ENCODE measurements around the gene HSPB2.
"Not testable (repeated sequence)": the region's sequence is repeated elsewhere in the genome, so short reads cannot be mapped to it uniquely, and the experiment has no call there.

The HSPB2 gene

DNA sequence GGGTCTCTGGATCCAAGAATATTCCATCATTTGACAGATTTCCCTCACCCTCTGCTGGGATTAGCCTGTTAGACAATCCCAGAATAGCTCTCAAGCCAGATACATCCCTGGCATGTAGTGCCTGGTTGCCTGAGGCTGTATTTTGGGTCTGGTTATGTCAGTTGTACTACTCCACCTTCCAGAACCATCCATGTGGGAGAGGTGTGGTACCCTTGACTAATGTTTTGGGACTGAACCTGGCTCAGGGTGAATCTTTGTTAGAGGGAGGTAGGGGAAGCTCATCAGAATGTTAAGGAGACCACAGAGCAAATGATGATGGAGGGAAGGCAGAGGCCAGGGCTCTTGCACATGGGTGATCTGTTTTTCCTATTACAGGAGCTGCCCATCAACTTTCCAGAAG is 11.4 kb downstream of the HSPB2 start:
- ChIA-PET POLR2A (interaction anchor here (1.5 kb wide), 1 partner anchor 52 kb away, joined by 4 read pairs; the partner anchor contains the start of gene ALG9), CTCF (no interaction called here)
- TF ChIP-seq NFRKB (IDR thresholded peaks at IDR 0.05) (no peak), FOXM1 (IDR thresholded peaks at IDR 0.05; ENCODE audit: borderline replicate concordance) (no peak), HDGF (IDR thresholded peaks at IDR 0.05; ENCODE audit: borderline replicate concordance) (no peak), ZNF384 (IDR thresholded peaks at IDR 0.05) (no peak), CTBP1 (IDR thresholded peaks at IDR 0.05; ENCODE audit: borderline replicate concordance) (no peak), SUZ12 (IDR thresholded peaks at IDR 0.05) (no peak), ELF4 (IDR thresholded peaks at IDR 0.05) (no peak), SP1 (IDR thresholded peaks at IDR 0.05) (no peak), FOXK2 (IDR thresholded peaks at IDR 0.05) (no peak), ARNT (IDR thresholded peaks at IDR 0.05) (no peak), BHLHE40 (IDR thresholded peaks at IDR 0.05; ENCODE audit: borderline replicate concordance) (no peak), L3MBTL2 (conservative IDR thresholded peaks at IDR 0.05) (no peak), FOXA1 (IDR thresholded peaks at IDR 0.05) (no peak), LEF1 (IDR thresholded peaks at IDR 0.05; ENCODE audit: borderline replicate concordance) (no peak), TARDBP (IDR thresholded peaks at IDR 0.05) (no peak)
- TF ChIP-seq, protein P1, sequence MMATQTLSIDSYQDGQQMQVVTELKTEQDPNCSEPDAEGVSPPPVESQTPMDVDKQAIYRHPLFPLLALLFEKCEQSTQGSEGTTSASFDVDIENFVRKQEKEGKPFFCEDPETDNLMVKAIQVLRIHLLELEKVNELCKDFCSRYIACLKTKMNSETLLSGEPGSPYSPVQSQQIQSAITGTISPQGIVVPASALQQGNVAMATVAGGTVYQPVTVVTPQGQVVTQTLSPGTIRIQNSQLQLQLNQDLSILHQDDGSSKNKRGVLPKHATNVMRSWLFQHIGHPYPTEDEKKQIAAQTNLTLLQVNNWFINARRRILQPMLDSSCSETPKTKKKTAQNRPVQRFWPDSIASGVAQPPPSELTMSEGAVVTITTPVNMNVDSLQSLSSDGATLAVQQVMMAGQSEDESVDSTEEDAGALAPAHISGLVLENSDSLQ (IDR thresholded peaks at IDR 0.05), result no peak
- no peak for DNase-seq (ENCODE audit: extremely low spot score)

DNA sequence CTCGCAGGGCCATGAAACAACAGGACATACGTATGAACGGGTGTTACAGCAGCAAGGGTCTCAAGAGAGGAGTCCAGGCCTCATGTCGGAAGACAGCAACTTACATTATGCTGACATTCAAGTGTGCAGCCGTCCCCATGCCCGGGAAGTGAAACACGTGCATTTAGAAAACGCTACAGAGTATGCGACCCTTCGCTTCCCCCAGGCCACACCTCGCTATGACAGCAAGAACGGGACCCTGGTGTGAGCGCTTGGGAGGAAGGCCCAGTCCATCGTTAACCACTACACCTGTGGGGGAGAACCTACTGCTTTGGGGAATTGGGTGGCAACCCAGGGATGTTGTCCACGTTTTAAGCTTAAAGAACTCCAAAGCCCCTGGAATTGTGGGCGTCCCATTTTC is 13.4 kb downstream of the HSPB2 start:
- ChIA-PET CTCF (interaction anchor here (1.0 to 1.7 kb wide), 4 partner anchors 9 to 56 kb away, joined by 3 to 5 read pairs (median 3); no protein-coding TSS in a partner anchor), POLR2A (interaction anchor here (0.7 to 2.0 kb wide), 20 partner anchors 7 to 356 kb away, joined by 3 to 20 read pairs (median 6); partner anchors contain the start of genes ALG9, C11orf52, CFAP68 and DIXDC1)
- no peak for TF ChIP-seq NFRKB (IDR thresholded peaks at IDR 0.05)
- no peak for TF ChIP-seq LEF1 (IDR thresholded peaks at IDR 0.05; ENCODE audit: borderline replicate concordance)
- no peak for TF ChIP-seq BHLHE40 (IDR thresholded peaks at IDR 0.05; ENCODE audit: borderline replicate concordance)
- TF ChIP-seq SUZ12 (IDR thresholded peaks at IDR 0.05), result no peak
- no peak for TF ChIP-seq FOXA1 (IDR thresholded peaks at IDR 0.05)
- TF ChIP-seq ZNF384 (IDR thresholded peaks at IDR 0.05), result no peak
- TF ChIP-seq TARDBP (IDR thresholded peaks at IDR 0.05), result no peak
- no peak for TF ChIP-seq CTBP1 (IDR thresholded peaks at IDR 0.05; ENCODE audit: borderline replicate concordance)
- TF ChIP-seq, protein P1 (IDR thresholded peaks at IDR 0.05), result no peak
- DNase-seq (ENCODE audit: extremely low spot score), result no peak

DNA sequence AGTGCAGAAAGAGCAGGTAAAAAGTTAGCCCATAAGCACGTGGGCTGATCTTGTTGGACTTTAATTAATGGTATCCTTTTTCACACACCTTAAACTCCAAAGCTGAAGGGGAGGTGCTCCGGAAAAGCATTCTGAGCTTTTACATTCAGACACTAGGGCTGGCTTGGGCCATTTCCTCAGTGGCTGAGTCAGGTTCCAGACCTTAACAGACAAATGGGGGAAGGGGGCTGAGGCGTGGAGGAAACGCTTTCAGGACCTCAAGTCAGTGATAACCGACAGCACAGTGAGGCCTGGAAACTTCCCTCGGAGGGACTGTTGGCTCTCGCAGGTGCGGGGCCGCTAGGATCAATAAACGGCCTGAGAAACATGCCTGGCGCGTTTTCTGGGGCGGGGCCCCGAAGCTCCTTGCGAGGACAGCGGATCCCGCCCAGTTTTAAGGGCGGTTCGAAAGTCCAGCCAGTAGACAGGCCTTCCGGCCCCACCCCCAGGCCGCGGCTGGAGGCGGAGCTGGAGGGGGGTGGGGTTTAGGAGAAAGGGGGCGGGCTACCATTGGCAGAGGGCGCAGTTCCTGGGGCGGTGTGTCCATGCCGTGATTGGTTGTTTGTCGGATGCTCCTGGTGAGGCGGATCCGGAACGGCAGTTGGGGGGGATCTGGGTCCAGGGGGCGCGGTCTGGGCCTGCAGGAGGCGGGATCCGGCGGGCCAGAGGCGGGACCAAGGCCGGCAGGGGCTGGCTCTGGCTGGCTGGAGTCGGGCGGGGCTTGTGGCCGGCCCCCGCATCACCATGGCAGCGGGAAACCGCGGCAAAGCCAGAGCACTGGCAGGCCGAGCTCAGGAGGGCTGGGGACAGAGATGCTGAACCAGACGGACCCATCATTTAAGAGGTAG is 14.2 kb downstream of the HSPB2 start:
- peak; percentile 97 for DNase-seq (ENCODE audit: extremely low spot score)
- TF ChIP-seq FOXK2 (IDR thresholded peaks at IDR 0.05) (no peak), L3MBTL2 (conservative IDR thresholded peaks at IDR 0.05) (peak; percentile 71), SP1 (IDR thresholded peaks at IDR 0.05) (no peak)
- CTCF ChIA-PET, result interaction anchor here (0.6 to 1.7 kb wide), 6 partner anchors 8 to 162 kb away, joined by 3 to 5 read pairs (median 3); no protein-coding TSS in a partner anchor
- POLR2A ChIA-PET, result interaction anchor here (0.6 to 2.0 kb wide), 30 partner anchors 8 to 355 kb away, joined by 3 to 20 read pairs (median 4); partner anchors contain the start of genes ALG9, C11orf52, CFAP68 and DIXDC1

DNA sequence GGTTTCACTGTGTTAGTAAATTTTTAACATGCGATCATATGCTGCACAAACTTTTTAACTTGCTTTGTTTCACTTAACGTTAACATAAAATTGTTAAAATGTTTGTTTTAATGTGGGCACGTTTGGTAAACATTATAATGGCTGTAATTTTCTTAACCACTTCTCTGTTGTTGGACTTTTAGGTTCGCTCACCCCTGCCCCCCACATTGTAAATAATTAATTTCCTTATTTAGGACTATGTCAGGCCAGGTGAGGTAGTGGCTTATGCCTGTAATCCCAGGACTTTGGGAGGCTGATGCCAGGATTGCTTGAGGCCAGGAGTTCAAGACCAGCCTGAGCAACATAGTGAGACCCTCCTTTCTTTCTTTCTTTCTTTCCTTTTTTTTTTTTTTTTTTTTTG is 17.9 kb downstream of the HSPB2 start:
- ChIA-PET POLR2A (no interaction called here), CTCF (interaction anchor here (0.9 kb wide), 1 partner anchor 48 kb away, joined by 3 read pairs; no protein-coding TSS in a partner anchor)
- TF ChIP-seq FOXA1 (IDR thresholded peaks at IDR 0.05) (no peak), HDGF (IDR thresholded peaks at IDR 0.05; ENCODE audit: borderline replicate concordance) (no peak), ARNT (IDR thresholded peaks at IDR 0.05) (no peak), ELF4 (IDR thresholded peaks at IDR 0.05) (no peak), SUZ12 (IDR thresholded peaks at IDR 0.05) (no peak), LEF1 (IDR thresholded peaks at IDR 0.05; ENCODE audit: borderline replicate concordance) (no peak), ZNF384 (IDR thresholded peaks at IDR 0.05) (no peak), FOXM1 (IDR thresholded peaks at IDR 0.05; ENCODE audit: borderline replicate concordance) (no peak), BHLHE40 (IDR thresholded peaks at IDR 0.05; ENCODE audit: borderline replicate concordance) (no peak), L3MBTL2 (conservative IDR thresholded peaks at IDR 0.05) (no peak), SP1 (IDR thresholded peaks at IDR 0.05) (no peak), TARDBP (IDR thresholded peaks at IDR 0.05) (no peak), FOXK2 (IDR thresholded peaks at IDR 0.05) (no peak), NFRKB (IDR thresholded peaks at IDR 0.05) (no peak), CTBP1 (IDR thresholded peaks at IDR 0.05; ENCODE audit: borderline replicate concordance) (no peak)
- TF ChIP-seq, protein P1 (IDR thresholded peaks at IDR 0.05), result no peak
- no peak for DNase-seq (ENCODE audit: extremely low spot score)

DNA sequence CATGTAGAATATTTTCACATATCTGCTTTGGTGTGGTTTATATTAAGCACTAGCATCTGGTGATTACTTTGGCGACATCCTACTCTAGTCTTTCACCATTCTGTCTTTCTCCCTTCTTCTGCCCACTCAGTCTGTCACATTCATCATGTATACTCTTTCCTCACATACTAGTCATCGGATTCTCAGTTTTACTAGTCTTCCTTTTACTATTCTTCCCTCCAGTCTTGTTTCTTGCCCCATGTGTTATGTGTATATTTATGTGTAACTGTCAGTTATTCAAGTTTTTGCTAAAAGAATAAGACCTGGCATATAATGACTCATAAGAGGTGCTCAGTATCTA is 20.0 kb downstream of the HSPB2 start:
- ChIA-PET POLR2A (interaction anchor here (1.8 kb wide), 1 partner anchor 46 kb away, joined by 5 read pairs; no protein-coding TSS in a partner anchor), CTCF (interaction anchor here (1.7 kb wide), 1 partner anchor 46 kb away, joined by 7 read pairs; no protein-coding TSS in a partner anchor)
- DNase-seq (ENCODE audit: extremely low spot score), result no peak
- no peak for TF ChIP-seq LEF1 (IDR thresholded peaks at IDR 0.05; ENCODE audit: borderline replicate concordance)
- TF ChIP-seq TARDBP (IDR thresholded peaks at IDR 0.05), result no peak
- TF ChIP-seq ZNF384 (IDR thresholded peaks at IDR 0.05), result no peak
- TF ChIP-seq, protein P1 (IDR thresholded peaks at IDR 0.05), result no peak
- TF ChIP-seq ELF4 (IDR thresholded peaks at IDR 0.05), result no peak
- no peak for TF ChIP-seq BHLHE40 (IDR thresholded peaks at IDR 0.05; ENCODE audit: borderline replicate concordance)
- no peak for TF ChIP-seq FOXM1 (IDR thresholded peaks at IDR 0.05; ENCODE audit: borderline replicate concordance)
- no peak for TF ChIP-seq CTBP1 (IDR thresholded peaks at IDR 0.05; ENCODE audit: borderline replicate concordance)

DNA sequence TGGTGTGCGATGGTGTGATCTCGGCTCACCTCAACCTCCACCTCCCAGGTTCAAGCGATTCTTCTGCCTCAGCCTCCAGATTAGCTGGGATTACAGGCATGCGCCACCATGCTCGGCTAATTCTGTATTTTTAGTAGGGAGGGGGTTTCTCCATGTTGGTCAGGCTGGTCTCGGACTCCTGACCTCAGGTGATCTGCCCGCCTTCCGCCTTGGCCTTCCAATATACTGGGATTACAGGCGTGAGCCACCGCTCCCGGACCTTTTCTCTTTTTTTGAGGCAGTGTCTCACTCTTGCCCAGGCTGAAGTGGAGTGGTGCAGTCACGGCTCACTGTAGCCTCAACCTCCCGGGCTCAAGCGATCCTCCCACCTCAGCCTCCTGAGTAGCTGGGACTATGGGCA is 20.6 kb downstream of the HSPB2 start:
- not testable (repeated sequence) for DNase-seq (ENCODE audit: extremely low spot score)
- POLR2A ChIA-PET, result interaction anchor here (1.1 kb wide), 1 partner anchor 92 kb away, joined by 3 read pairs; the partner anchor contains the start of gene DLAT
- CTCF ChIA-PET, result interaction anchor here (0.6 to 1.1 kb wide), 2 partner anchors 49 to 346 kb away, joined by 3 read pairs; no protein-coding TSS in a partner anchor

Data from HEK293T (cell line).